Neuronal stem cell (in vitro differentiated cells): ENCODE data around the gene SMG7.

Experiments used
- DNase-seq: peaks from one replicate; pipeline ENCODE4 v3.0.0-alpha.2; 2013; ENCODE audit warnings: low spot score
- H2AFZ ChIP-seq: one replicate; pipeline ENCODE4 v1.6.1; 2013; ENCODE audit warnings: mild to moderate bottlenecking, low read length, inconsistent platforms
- H2AK5ac ChIP-seq: 2 replicates; pipeline ENCODE4 v1.6.1; 2013; ENCODE audit warnings: low read depth, mild to moderate bottlenecking, inconsistent platforms, low read length, moderate library complexity, mixed read lengths
- H2BK120ac ChIP-seq: 2 replicates; pipeline ENCODE4 v1.6.1; 2013; ENCODE audit warnings: low read depth, mild to moderate bottlenecking, inconsistent platforms, low read length, moderate library complexity, mixed read lengths
- H2BK12ac ChIP-seq: one replicate; pipeline ENCODE4 v1.6.1; 2013; ENCODE audit warnings: low read length, inconsistent platforms
- H2BK15ac ChIP-seq: 2 replicates; pipeline ENCODE4 v1.6.1; 2013; ENCODE audit warnings: mild to moderate bottlenecking, low read length, inconsistent platforms, mixed read lengths
- H2BK5ac ChIP-seq: one replicate; pipeline ENCODE4 v1.6.1; 2013; ENCODE audit warnings: inconsistent platforms, mild to moderate bottlenecking, low read length, moderate library complexity
- H3K14ac ChIP-seq: one replicate; pipeline ENCODE4 v1.6.1; 2013; ENCODE audit warnings: low read length, inconsistent platforms
- H3K18ac ChIP-seq: 2 replicates; pipeline ENCODE4 v1.6.1; 2013; ENCODE audit warnings: low read length, inconsistent platforms
- H3K23ac ChIP-seq: 2 replicates; pipeline ENCODE4 v1.6.1; 2013; ENCODE audit warnings: low read depth, mild to moderate bottlenecking, mixed read lengths, low read length, inconsistent platforms; ENCODE audit not compliant: poor library complexity
- H3K27ac ChIP-seq: replicated peaks from 3 replicates; pipeline ENCODE4 v1.5.1; 2013; ENCODE audit warnings: low read length, inconsistent platforms
- H3K27me3 ChIP-seq, 3 experiments: 2 replicates each; pipeline ENCODE4 v1.6.1; 2013; ENCODE audit warnings: low read length in 3 of 3, mild to moderate bottlenecking in 2 of 3, inconsistent platforms in 1 of 3, low read depth in 1 of 3, mixed read lengths in 1 of 3, moderate library complexity in 1 of 3; ENCODE audit not compliant: control insufficient read depth in 3 of 3, insufficient read depth in 3 of 3
- H3K36me3 ChIP-seq, 2 donors: replicated peaks in 1 of 2; 2 replicates each; pipeline ENCODE4 v1.6.1; 2013; ENCODE audit warnings: low read length in 2 of 2; ENCODE audit not compliant: control insufficient read depth in 2 of 2, insufficient read depth in 2 of 2
- H3K4ac ChIP-seq: 2 replicates; pipeline ENCODE4 v1.6.1; 2013; ENCODE audit warnings: inconsistent platforms, mild to moderate bottlenecking, low read length, moderate library complexity
- H3K4me1 ChIP-seq, 2 donors: 1 replicate in 1 of 2; 2 replicates in 1 of 2; pipeline ENCODE4 v1.6.1; 2013; ENCODE audit warnings: low read length in 2 of 2, low read depth in 1 of 2; ENCODE audit not compliant: control insufficient read depth in 2 of 2, insufficient read depth in 1 of 2
- H3K4me2 ChIP-seq: one replicate; pipeline ENCODE4 v1.6.1; 2013; ENCODE audit warnings: mild to moderate bottlenecking, low read length, inconsistent platforms; ENCODE audit not compliant: insufficient read depth, poor library complexity, severe bottlenecking
- H3K4me3 ChIP-seq, 2 donors: 2 replicates each; pipeline ENCODE4 v1.5.1; 2013; ENCODE audit warnings: low read length in 2 of 2, mild to moderate bottlenecking in 2 of 2, inconsistent platforms in 1 of 2, moderate library complexity in 1 of 2
- H3K79me1 ChIP-seq: one replicate; pipeline ENCODE4 v1.6.1; 2013; ENCODE audit warnings: low read depth, mild to moderate bottlenecking, inconsistent platforms, low read length, moderate library complexity
- H3K9ac ChIP-seq: one replicate; pipeline ENCODE4 v1.6.1; 2013; ENCODE audit warnings: mild to moderate bottlenecking, low read depth, low read length, inconsistent platforms; ENCODE audit not compliant: poor library complexity
- H3K9me3 ChIP-seq, 2 donors: replicated peaks in 1 of 2; 2 replicates each; pipeline versions ENCODE3 to v1.6.1; 2013; ENCODE audit warnings: low read length in 2 of 2, mild to moderate bottlenecking in 2 of 2, inconsistent platforms in 1 of 2, low read depth in 1 of 2, mixed read lengths in 1 of 2, moderate library complexity in 1 of 2; ENCODE audit not compliant: control insufficient read depth in 2 of 2, insufficient read depth in 1 of 2
- H4K8ac ChIP-seq: one replicate; pipeline ENCODE4 v1.6.1; 2013; ENCODE audit warnings: low read depth, mild to moderate bottlenecking, inconsistent platforms, low read length, moderate library complexity
- H4K91ac ChIP-seq: one replicate; pipeline ENCODE4 v1.6.1; 2013; ENCODE audit warnings: low read length, low read depth, mild to moderate bottlenecking, inconsistent platforms; ENCODE audit not compliant: poor library complexity
- WGBS, 2 donors: extraction: QIAGEN DNeasy Blood & Tissue Kit; methylation state at CpG; one replicate each; pipeline ENCODE4 v1.1.7; 2013; ENCODE audit warnings: missing lambda C conversion rate in 2 of 2, mixed read lengths in 1 of 2; ENCODE audit not compliant: insufficient read length in 2 of 2, insufficient replicate concordance in 1 of 2; ENCODE audit errors: extremely low coverage in 2 of 2; 5-methylcytosine and 5-hydroxymethylcytosine counted together

The SMG7 gene

GRCh38 chr1:183480971-183481441 is 8.7 kb downstream of the SMG7 start:
- H3K14ac ChIP-seq, result no peak overlapping the region
- no peak overlapping the region for H3K4me2 ChIP-seq
- no peak overlapping the region for H3K18ac ChIP-seq
- H2BK5ac ChIP-seq, result no peak overlapping the region
- H4K91ac ChIP-seq, result no peak overlapping the region
- H3K27me3 ChIP-seq, result no peaks in the 10 kb centered on the region
- H2BK15ac ChIP-seq, result no peak overlapping the region
- peaks cover 0 to 2% of the 10 kb centered on the region in 2 donors for H3K4me1 ChIP-seq
- no peak overlapping the region for H2BK120ac ChIP-seq
- peaks cover 0 to 8% of the 10 kb centered on the region in 2 donors for H3K36me3 ChIP-seq
- DNase-seq, result no peak
- WGBS, 2 donors, result no CpG with 5 or more reads among the region's 1 CpG
- H3K79me1 ChIP-seq, result no peaks in the 10 kb centered on the region
- no peak overlapping the region for H4K8ac ChIP-seq
- H3K9ac ChIP-seq, result no peak overlapping the region
- H3K27ac ChIP-seq, result no peak overlapping the region
- H3K23ac ChIP-seq, result no peak overlapping the region
- H2BK12ac ChIP-seq, result no peak overlapping the region
- H2AK5ac ChIP-seq, result no peak overlapping the region
- no peaks in the 10 kb centered on the region for H3K9me3 ChIP-seq
- no peak overlapping the region for H3K4ac ChIP-seq
- H3K4me3 ChIP-seq, result no peak overlapping the region
- no peak overlapping the region for H2AFZ ChIP-seq

- no peak overlapping the region for H3K4ac ChIP-seq
- H2AFZ ChIP-seq, result no peak overlapping the region
- no peak overlapping the region for H3K18ac ChIP-seq
- no peak overlapping the region for H3K27ac ChIP-seq
- H3K9ac ChIP-seq, result no peak overlapping the region
- no peak overlapping the region for H4K8ac ChIP-seq
- no peak overlapping the region for H3K4me2 ChIP-seq
- H4K91ac ChIP-seq, result no peak overlapping the region
- H3K27me3 ChIP-seq, result no peaks in the 10 kb centered on the region
- H3K79me1 ChIP-seq, result no peaks in the 10 kb centered on the region
- no peak for DNase-seq
- H2BK5ac ChIP-seq, result no peak overlapping the region
- no peak overlapping the region for H2BK15ac ChIP-seq
- H3K4me1 ChIP-seq, result peaks cover 0 to 2% of the 10 kb centered on the region in 2 donors
- no peak overlapping the region for H2AK5ac ChIP-seq
- H3K9me3 ChIP-seq, result no peaks in the 10 kb centered on the region
- H3K14ac ChIP-seq, result no peak overlapping the region
- H2BK120ac ChIP-seq, result no peak overlapping the region
- no CpG with 5 or more reads among the region's 1 CpG for WGBS, 2 donors
- H2BK12ac ChIP-seq, result no peak overlapping the region
- peaks cover 1 to 8% of the 10 kb centered on the region in 2 donors for H3K36me3 ChIP-seq
- H3K4me3 ChIP-seq, result no peak overlapping the region
- H3K23ac ChIP-seq, result no peak overlapping the region
Observed at GRCh38 chr1:183483224-183483623, 10.9 kb downstream of the SMG7 start.

GRCh38 chr1:183484254-183484653 is 12.0 kb downstream of the SMG7 start:
- no peak overlapping the region for H2BK120ac ChIP-seq
- H2BK12ac ChIP-seq, result no peak overlapping the region
- H3K9ac ChIP-seq, result no peak overlapping the region
- H2BK15ac ChIP-seq, result no peak overlapping the region
- H3K36me3 ChIP-seq, result peaks cover 1 to 8% of the 10 kb centered on the region in 2 donors
- H2AFZ ChIP-seq, result no peak overlapping the region
- H3K4me1 ChIP-seq, result no peaks in the 10 kb centered on the region
- H3K27ac ChIP-seq, result no peak overlapping the region
- DNase-seq, result no peak
- no CpG with 5 or more reads among the region's 1 CpG for WGBS, 2 donors
- H3K23ac ChIP-seq, result no peak overlapping the region
- no peak overlapping the region for H4K91ac ChIP-seq
- H3K9me3 ChIP-seq, result no peaks in the 10 kb centered on the region
- no peaks in the 10 kb centered on the region for H3K79me1 ChIP-seq
- no peak overlapping the region for H3K4me2 ChIP-seq
- H3K18ac ChIP-seq, result no peak overlapping the region
- no peak overlapping the region for H2AK5ac ChIP-seq
- no peak overlapping the region for H3K14ac ChIP-seq
- no peak overlapping the region for H3K4ac ChIP-seq
- H3K27me3 ChIP-seq, result no peaks in the 10 kb centered on the region
- H4K8ac ChIP-seq, result no peak overlapping the region
- H2BK5ac ChIP-seq, result no peak overlapping the region
- no peak overlapping the region for H3K4me3 ChIP-seq

GRCh38 chr1:183484851-183485250 is 12.6 kb downstream of the SMG7 start:
- no peak overlapping the region for H3K27ac ChIP-seq
- no peak overlapping the region for H3K4ac ChIP-seq
- H3K27me3 ChIP-seq, result no peaks in the 10 kb centered on the region
- H4K91ac ChIP-seq, result no peak overlapping the region
- no peaks in the 10 kb centered on the region for H3K4me1 ChIP-seq
- no peak overlapping the region for H3K23ac ChIP-seq
- no peak overlapping the region for H3K4me2 ChIP-seq
- no peak overlapping the region for H2AFZ ChIP-seq
- no peak overlapping the region for H2AK5ac ChIP-seq
- H3K9me3 ChIP-seq, result no peaks in the 10 kb centered on the region
- H3K18ac ChIP-seq, result no peak overlapping the region
- no peak overlapping the region for H2BK5ac ChIP-seq
- no peak overlapping the region for H2BK120ac ChIP-seq
- H3K79me1 ChIP-seq, result no peaks in the 10 kb centered on the region
- DNase-seq, result no peak
- H3K36me3 ChIP-seq, result peaks cover 1 to 9% of the 10 kb centered on the region in 2 donors
- WGBS, 2 donors, result no CpG with 5 or more reads among the region's 1 CpG
- no peak overlapping the region for H3K9ac ChIP-seq
- no peak overlapping the region for H2BK15ac ChIP-seq
- H3K4me3 ChIP-seq, result no peak overlapping the region
- H4K8ac ChIP-seq, result no peak overlapping the region
- no peak overlapping the region for H3K14ac ChIP-seq
- H2BK12ac ChIP-seq, result no peak overlapping the region
